OCI-LY7 (cell line): Measurements from ENCODE around the gene BTBD9. TPM values are rescaled to one million over a fixed set of nuclear protein-coding genes. Genes with fewer than 3 reads are reported as not detected.

Experiments
- BruUV-seq: library from RNA; stranded (reverse); fragments of 400-500 nt; replicated peaks from 2 replicates; lab custom pipeline; 2021; lab: Mats Ljungman, UMichigan
- CTCF ChIA-PET: fragments of 300-600 bp; sonication (Branson Sonifier 250); formaldehyde crosslinking; loops from one replicate; lab custom pipeline; 2022; ENCODE audit warnings: antibody characterized with exemption; ENCODE audit not compliant: unreplicated experiment; lab: Charles Lee
- POLR2A ChIA-PET: fragments of 300-600 bp; sonication (Branson Sonifier 250); formaldehyde crosslinking; loops from one replicate; lab custom pipeline; 2022; ENCODE audit warnings: antibody characterized with exemption; lab: Charles Lee
- DNase-seq: peaks from one replicate; pipeline ENCODE4 v3.0.0-alpha.2; 2015; ENCODE audit warnings: low spot score
- H2AFZ ChIP-seq: fragments of 200-600 bp; sonication (generic), shearing (Covaris generic); 2 replicates; pipeline ENCODE4 v1.6.1; 2014; ENCODE audit warnings: mild to moderate bottlenecking, antibody characterized with exemption, low read length, moderate library complexity
- H3K27ac ChIP-seq: fragments of 200-600 bp; sonication (generic); 2 replicates; pipeline ENCODE4 v1.5.1; 2014; ENCODE audit warnings: mixed run types, low read depth, mild to moderate bottlenecking, moderate library complexity, low read length, inconsistent platforms; ENCODE audit not compliant: poor library complexity, severe bottlenecking
- H3K36me3 ChIP-seq: fragments of 200-600 bp; sonication (generic); 2 replicates; pipeline ENCODE4 v1.6.1; 2014; ENCODE audit warnings: mild to moderate bottlenecking, antibody characterized with exemption, low read length, moderate library complexity, mixed read lengths; ENCODE audit not compliant: insufficient read depth
- H3K4me1 ChIP-seq: fragments of 200-600 bp; sonication (generic); 2 replicates; pipeline ENCODE4 v1.5.1; 2014; ENCODE audit warnings: mild to moderate bottlenecking, low read length; ENCODE audit not compliant: insufficient read depth, poor library complexity, severe bottlenecking
- H3K4me2 ChIP-seq: fragments of 200-600 bp; sonication (generic); 2 replicates; pipeline ENCODE4 v1.6.1; 2014; ENCODE audit warnings: mild to moderate bottlenecking, low read length
- H3K4me3 ChIP-seq: fragments of 200-600 bp; sonication (generic); 2 replicates; pipeline ENCODE4 v1.5.1; 2014; ENCODE audit warnings: mild to moderate bottlenecking, low read depth, low read length; ENCODE audit not compliant: poor library complexity, severe bottlenecking
- H3K79me2 ChIP-seq: fragments of 200-600 bp; sonication (generic); 2 replicates; pipeline ENCODE4 v1.6.1; 2016; ENCODE audit warnings: low read depth, mild to moderate bottlenecking, low read length, moderate library complexity, mixed read lengths; ENCODE audit not compliant: insufficient read depth
- H3K9me2 ChIP-seq: fragments of 200-600 bp; sonication (generic); 2 replicates; pipeline ENCODE4 v1.6.1; 2016; ENCODE audit warnings: mild to moderate bottlenecking, low read length, mixed read lengths; ENCODE audit not compliant: insufficient read depth
- H3K9me3 ChIP-seq: fragments of 200-600 bp; sonication (generic); 2 replicates; pipeline ENCODE4 v1.6.1; 2014; ENCODE audit warnings: mild to moderate bottlenecking, mixed run types, low read length, mixed read lengths
- H4K20me1 ChIP-seq: fragments of 200-600 bp; sonication (generic); 2 replicates; pipeline ENCODE4 v1.6.1; 2014; ENCODE audit warnings: mild to moderate bottlenecking, antibody characterized with exemption, low read length, moderate library complexity, mixed read lengths; ENCODE audit not compliant: insufficient read depth
- EZH2phosphoT487 ChIP-seq: fragments of 200-600 bp; sonication (generic); IDR thresholded peaks from 2 replicates; pipeline ENCODE4 v1.6.1; 2018; ENCODE audit warnings: low read depth, borderline replicate concordance, mild to moderate bottlenecking, mixed run types, antibody characterized with exemption, low read length, moderate library complexity, mixed read lengths
- intact Hi-C: fragments of 100-400 bp; cut with micrococcal nuclease; formaldehyde crosslinking; loops from one replicate; pipeline ENCODE4 v1.10.0; 2022; ENCODE audit not compliant: unreplicated experiment
- total RNA-seq, 2 experiments: library from RNA; depleted of rRNA in 1 of 2; stranded (reverse); fragments of >200 nt in 1 of 2; shearing (Covaris generic) in 1 of 2; gene quantifications; 2 replicates each; pipeline ENCODE4 v1.2.3, GENCODE V29; 2014 to 2022
- TF ChIP-seq, protein P1 (sequence below): fragments of 200-600 bp; sonication (generic); conservative IDR thresholded peaks from 2 replicates; pipeline ENCODE4 v1.5.1; 2014; ENCODE audit warnings: mild to moderate bottlenecking, antibody characterized with exemption, low read length, moderate library complexity, mixed read lengths

The BTBD9 gene
- total RNA-seq, 2 experiments from 2014 or later = 5.9 to 7.3 TPM

- Histone ChIP-seq H3K79me2 (no peaks in the 10 kb centered on the region), H3K4me1 (no peaks in the 10 kb centered on the region), H3K36me3 (no peaks in the 10 kb centered on the region), H3K9me2 (no peaks in the 10 kb centered on the region), H2AFZ (no peak overlapping the region), H3K4me3 (no peak overlapping the region), H3K27ac (no peak overlapping the region), H3K9me3 (no peaks in the 10 kb centered on the region), H4K20me1 (no peaks in the 10 kb centered on the region), H3K4me2 (no peak overlapping the region)
- DNase-seq = no peak
- ChIA-PET POLR2A (no interaction called here), CTCF (no interaction called here)
- TF ChIP-seq EZH2phosphoT487 = no peak
- TF ChIP-seq, protein P1, sequence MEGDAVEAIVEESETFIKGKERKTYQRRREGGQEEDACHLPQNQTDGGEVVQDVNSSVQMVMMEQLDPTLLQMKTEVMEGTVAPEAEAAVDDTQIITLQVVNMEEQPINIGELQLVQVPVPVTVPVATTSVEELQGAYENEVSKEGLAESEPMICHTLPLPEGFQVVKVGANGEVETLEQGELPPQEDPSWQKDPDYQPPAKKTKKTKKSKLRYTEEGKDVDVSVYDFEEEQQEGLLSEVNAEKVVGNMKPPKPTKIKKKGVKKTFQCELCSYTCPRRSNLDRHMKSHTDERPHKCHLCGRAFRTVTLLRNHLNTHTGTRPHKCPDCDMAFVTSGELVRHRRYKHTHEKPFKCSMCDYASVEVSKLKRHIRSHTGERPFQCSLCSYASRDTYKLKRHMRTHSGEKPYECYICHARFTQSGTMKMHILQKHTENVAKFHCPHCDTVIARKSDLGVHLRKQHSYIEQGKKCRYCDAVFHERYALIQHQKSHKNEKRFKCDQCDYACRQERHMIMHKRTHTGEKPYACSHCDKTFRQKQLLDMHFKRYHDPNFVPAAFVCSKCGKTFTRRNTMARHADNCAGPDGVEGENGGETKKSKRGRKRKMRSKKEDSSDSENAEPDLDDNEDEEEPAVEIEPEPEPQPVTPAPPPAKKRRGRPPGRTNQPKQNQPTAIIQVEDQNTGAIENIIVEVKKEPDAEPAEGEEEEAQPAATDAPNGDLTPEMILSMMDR = no peak
- intact Hi-C loops = no loop called here
- no TSS peak for BruUV-seq
Measured at GRCh38 chr6:38434051-38434450, 205.7 kb downstream of the BTBD9 start.

DNA sequence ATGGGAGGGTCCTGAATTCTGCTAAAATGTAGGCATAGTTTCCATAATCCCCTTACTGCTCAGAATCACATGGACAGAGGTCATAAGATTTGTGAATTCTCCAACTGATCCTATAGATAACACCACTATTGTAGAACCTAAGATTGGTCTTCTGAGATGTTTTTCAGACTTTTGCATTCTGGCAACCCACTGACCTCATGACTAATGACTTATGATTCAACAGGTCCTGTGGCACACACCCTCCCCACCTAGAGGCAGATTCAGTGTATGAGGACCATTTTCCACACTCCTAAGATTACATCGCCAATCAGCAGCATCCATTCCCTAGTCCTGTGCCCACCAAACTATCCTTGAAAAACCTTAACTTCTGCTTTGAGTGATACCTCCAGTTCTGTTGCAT, 207.2 kb downstream of the BTBD9 start:
- intact Hi-C loops = no loop called here
- ChIA-PET POLR2A (interaction anchor here (0.6 kb wide), 1 partner anchor 835 kb away, joined by 5 read pairs; no protein-coding TSS in a partner anchor), CTCF (no interaction called here)
- Histone ChIP-seq H3K79me2 (no peaks in the 10 kb centered on the region), H3K36me3 (no peaks in the 10 kb centered on the region), H3K4me1 (peaks cover 7% of the 10 kb centered on the region), H3K4me2 (no peak overlapping the region), H3K9me3 (no peaks in the 10 kb centered on the region), H4K20me1 (no peaks in the 10 kb centered on the region), H3K27ac (no peak overlapping the region), H2AFZ (no peak overlapping the region), H3K9me2 (no peaks in the 10 kb centered on the region), H3K4me3 (no peak overlapping the region)
- TF ChIP-seq, protein P1 = no peak
- TF ChIP-seq EZH2phosphoT487 = no peak
- DNase-seq = no peak
- BruUV-seq = no TSS peak

DNA sequence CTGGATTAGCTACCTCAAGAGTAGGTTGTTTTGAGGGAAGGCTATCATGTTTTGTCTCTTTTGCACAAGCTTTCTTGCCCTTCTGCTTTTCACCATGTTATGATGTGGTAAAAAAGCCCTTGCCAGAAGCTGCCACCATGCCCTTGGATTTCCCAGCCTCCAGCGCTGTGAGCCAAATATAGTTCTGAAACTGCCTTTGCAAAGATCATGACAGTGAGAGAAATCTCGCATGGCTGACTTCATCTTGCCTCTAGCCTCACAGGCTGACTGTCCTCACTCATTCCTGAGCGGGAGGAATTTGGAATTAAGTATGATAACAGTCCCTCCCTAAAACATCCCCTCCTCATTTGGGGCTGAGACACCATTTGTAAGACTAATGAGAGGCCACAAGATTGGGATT, 207.7 kb downstream of the BTBD9 start:
- no peak overlapping the region for H3K4me2 ChIP-seq
- peaks cover 7% of the 10 kb centered on the region for H3K4me1 ChIP-seq
- intact Hi-C loops = no loop called here
- no peak overlapping the region for H3K27ac ChIP-seq
- H3K9me2 ChIP-seq = no peaks in the 10 kb centered on the region
- H2AFZ ChIP-seq = no peak overlapping the region
- H3K9me3 ChIP-seq = no peaks in the 10 kb centered on the region
- no peak for DNase-seq
- no TSS peak for BruUV-seq
- no peak overlapping the region for H3K4me3 ChIP-seq
- no peaks in the 10 kb centered on the region for H3K36me3 ChIP-seq
- POLR2A ChIA-PET = interaction anchor here (0.6 kb wide), 1 partner anchor 836 kb away, joined by 5 read pairs; no protein-coding TSS in a partner anchor
- H3K79me2 ChIP-seq = no peaks in the 10 kb centered on the region
- no peaks in the 10 kb centered on the region for H4K20me1 ChIP-seq
- CTCF ChIA-PET = no interaction called here
- TF ChIP-seq EZH2phosphoT487 = no peak
- TF ChIP-seq, protein P1 = no peak
